ENCODE results near the gene SLC7A8.
"Not testable (repeated sequence)": the region's sequence is repeated elsewhere in the genome, so short reads cannot be mapped to it uniquely, and the experiment has no call there.

- TF ChIP-seq CTCF (IDR thresholded peaks at IDR 0.05; ENCODE audit: insufficient read depth, low read length); REST (IDR thresholded peaks at IDR 0.05; ENCODE audit: insufficient replicate concordance, low read depth); POLR2AphosphoS5 (IDR thresholded peaks at IDR 0.05; ENCODE audit: low read depth): not testable (repeated sequence)
Measured at GRCh38 chr14:23232241-23232808, 48.9 kb upstream of the SLC7A8 start.
